WTC11 (cell line): ENCODE results near the gene COL4A5.

Experiments
- CREB1 ChIP-seq: sonication (generic); formaldehyde crosslinking; IDR thresholded peaks from 2 replicates; pipeline ENCODE4 v1.8.0; 2023; ENCODE audit warnings: mild to moderate bottlenecking, missing genetic modification reagents
- CTCF ChIP-seq: fragments of 200-600 bp; IDR thresholded peaks from 2 replicates; pipeline ENCODE4 v1.8.0; 2022; ENCODE audit warnings: antibody characterized with exemption
- ESRRA ChIP-seq: sonication (generic); formaldehyde crosslinking; IDR thresholded peaks from 2 replicates; pipeline ENCODE4 v1.8.1; 2022; ENCODE audit warnings: mild to moderate bottlenecking, missing genetic modification reagents, borderline replicate concordance
- MAX ChIP-seq: sonication (generic); formaldehyde crosslinking; IDR thresholded peaks from 2 replicates; pipeline ENCODE4 v1.8.0; 2022; ENCODE audit warnings: mild to moderate bottlenecking, missing genetic modification reagents
- MLX ChIP-seq: sonication (generic); formaldehyde crosslinking; IDR thresholded peaks from 2 replicates; pipeline ENCODE4 v1.8.1; 2023; ENCODE audit warnings: mild to moderate bottlenecking, missing genetic modification reagents, moderate library complexity
- SMAD3 ChIP-seq: sonication (generic); formaldehyde crosslinking; IDR thresholded peaks from 2 replicates; pipeline ENCODE4 v1.8.0; 2022; ENCODE audit warnings: missing genetic modification reagents, mild to moderate bottlenecking, borderline replicate concordance
- SMAD4 ChIP-seq: sonication (generic); formaldehyde crosslinking; IDR thresholded peaks from 2 replicates; pipeline ENCODE4 v1.8.0; 2022; ENCODE audit warnings: mild to moderate bottlenecking, missing genetic modification reagents
- TEAD1 ChIP-seq: sonication (generic); formaldehyde crosslinking; IDR thresholded peaks from 2 replicates; pipeline ENCODE4 v1.8.0; 2022; ENCODE audit warnings: mild to moderate bottlenecking, missing genetic modification reagents
- ZNF423 ChIP-seq: fragments of 250-450 bp; sonication (Bioruptor Pico); IDR thresholded peaks from 2 replicates; pipeline ENCODE4 v2.1.2; 2022; ENCODE audit warnings: mild to moderate bottlenecking, moderate library complexity

GRCh38 chrX:108736509-108737479 is 297.2 kb downstream of the COL4A5 start, which contains the start of gene IRS4:
- TF ChIP-seq TEAD1 (CRISPR knock-in tag): no peak
- no peak for TF ChIP-seq MLX (CRISPR knock-in tag)
- no peak for TF ChIP-seq CTCF
- TF ChIP-seq CREB1: no peak; the same call in 1 of the 2 replicates
- TF ChIP-seq SMAD4 (CRISPR knock-in tag): no peak
- TF ChIP-seq ZNF423: no peak
- TF ChIP-seq ESRRA: no peak
- TF ChIP-seq SMAD3 (CRISPR knock-in tag): no peak
- peak; percentile 43; the same call in 1 of the 2 replicates for TF ChIP-seq MAX
